HEK293 (cell line): ENCODE results near the gene MESD.
A peak's percentile ranks its signal among the peaks of the same experiment; 100 is the strongest.

Experiments
- PATZ1 ChIP-seq: fragments of 450-650 bp; formaldehyde crosslinking; IDR thresholded peaks from 2 replicates; pipeline ENCODE4 v1.5.1; 2016; ENCODE audit warnings: missing biosample characterization, missing genetic modification characterization
- PRDM2 ChIP-seq: fragments of 450-650 bp; formaldehyde crosslinking; IDR thresholded peaks from 2 replicates; pipeline ENCODE4 v1.5.1; 2016; ENCODE audit warnings: missing biosample characterization, missing genetic modification characterization, borderline replicate concordance
- PRDM4 ChIP-seq: fragments of 450-650 bp; formaldehyde crosslinking; IDR thresholded peaks from 2 replicates; pipeline ENCODE4 v1.5.1; 2017; ENCODE audit warnings: missing biosample characterization, missing genetic modification characterization
- RBAK ChIP-seq: fragments of 450-650 bp; formaldehyde crosslinking; IDR thresholded peaks from 2 replicates; pipeline ENCODE4 v1.5.1; 2016; ENCODE audit warnings: missing biosample characterization, missing genetic modification characterization
- REPIN1 ChIP-seq: fragments of 450-650 bp; formaldehyde crosslinking; IDR thresholded peaks from 2 replicates; pipeline ENCODE4 v1.5.1; 2017; ENCODE audit warnings: missing biosample characterization, missing genetic modification characterization, low read depth
- TCF7L2 ChIP-seq: IDR thresholded peaks from 2 replicates; pipeline ENCODE4 v1.6.1; 2011; ENCODE audit warnings: low read depth, mild to moderate bottlenecking, inconsistent platforms, low read length, moderate library complexity, borderline replicate concordance
- WT1 ChIP-seq: fragments of 450-650 bp; formaldehyde crosslinking; IDR thresholded peaks from 2 replicates; pipeline ENCODE4 v1.5.1; 2016; ENCODE audit warnings: missing biosample characterization, missing genetic modification characterization
- YY1 ChIP-seq: fragments of 450-650 bp; formaldehyde crosslinking; IDR thresholded peaks from 2 replicates; pipeline ENCODE4 v1.5.1; 2018; ENCODE audit warnings: missing biosample characterization, missing genetic modification characterization
- ZBTB1 ChIP-seq: fragments of 450-650 bp; formaldehyde crosslinking; IDR thresholded peaks from 2 replicates; pipeline ENCODE4 v1.5.1; 2016; ENCODE audit warnings: missing biosample characterization, missing genetic modification characterization
- ZBTB10 ChIP-seq: fragments of 450-650 bp; formaldehyde crosslinking; IDR thresholded peaks from 2 replicates; pipeline ENCODE4 v1.5.1; 2016; ENCODE audit warnings: missing biosample characterization, missing genetic modification characterization
- ZNF112 ChIP-seq: fragments of 450-650 bp; formaldehyde crosslinking; IDR thresholded peaks from 2 replicates; pipeline ENCODE4 v1.5.0; 2017; ENCODE audit warnings: missing biosample characterization, missing genetic modification characterization
- ZNF184 ChIP-seq: fragments of 450-650 bp; IDR thresholded peaks from 2 replicates; pipeline ENCODE4 v1.5.1; 2018; ENCODE audit warnings: missing biosample characterization, mild to moderate bottlenecking, missing genetic modification characterization
- ZNF202 ChIP-seq: fragments of 450-650 bp; formaldehyde crosslinking; IDR thresholded peaks from 2 replicates; pipeline ENCODE4 v1.5.1; 2016; ENCODE audit warnings: missing biosample characterization, missing genetic modification characterization, borderline replicate concordance
- ZNF366 ChIP-seq: fragments of 450-650 bp; formaldehyde crosslinking; conservative IDR thresholded peaks from 2 replicates; pipeline ENCODE4 v1.5.1; 2016; ENCODE audit warnings: missing biosample characterization, missing genetic modification characterization
- ZNF513 ChIP-seq: fragments of 450-650 bp; IDR thresholded peaks from 2 replicates; pipeline ENCODE4 v1.5.1; 2018; ENCODE audit warnings: missing biosample characterization, missing genetic modification characterization
- ZNF529 ChIP-seq: fragments of 450-650 bp; formaldehyde crosslinking; IDR thresholded peaks from 2 replicates; pipeline ENCODE4 v1.5.1; 2017; ENCODE audit warnings: missing genetic modification characterization, missing biosample characterization; ENCODE audit not compliant: insufficient replicate concordance
- ZNF585B ChIP-seq: fragments of 450-650 bp; formaldehyde crosslinking; IDR thresholded peaks from 2 replicates; pipeline ENCODE4 v1.5.1; 2016; ENCODE audit warnings: missing biosample characterization, missing genetic modification characterization
- ZNF623 ChIP-seq: fragments of 450-650 bp; formaldehyde crosslinking; IDR thresholded peaks from 2 replicates; pipeline ENCODE4 v1.5.1; 2016; ENCODE audit warnings: missing biosample characterization, missing genetic modification characterization
- ZNF707 ChIP-seq: fragments of 450-650 bp; formaldehyde crosslinking; IDR thresholded peaks from 2 replicates; pipeline ENCODE4 v1.5.1; 2016; ENCODE audit warnings: missing biosample characterization, missing genetic modification characterization
- ZNF830 ChIP-seq: fragments of 450-650 bp; IDR thresholded peaks from 2 replicates; pipeline ENCODE4 v1.5.0; 2018; ENCODE audit warnings: missing biosample characterization, missing genetic modification characterization, low read depth, mild to moderate bottlenecking, moderate library complexity
- ZSCAN30 ChIP-seq: fragments of 450-650 bp; IDR thresholded peaks from 2 replicates; pipeline ENCODE4 v1.5.1; 2018; ENCODE audit warnings: missing biosample characterization, mild to moderate bottlenecking, missing genetic modification characterization, moderate library complexity
- TF ChIP-seq, protein P1 (sequence below): fragments of 450-650 bp; formaldehyde crosslinking; IDR thresholded peaks from 2 replicates; pipeline ENCODE4 v1.5.1; 2017; ENCODE audit warnings: missing biosample characterization, mild to moderate bottlenecking, missing genetic modification characterization, moderate library complexity

The MESD gene

GRCh38 chr15:80989518-80990478 is at the start of gene MESD (continued):
- TF ChIP-seq WT1 (tag by site-specific recombination), result peak; percentile 42; the same call in 1 of the 2 replicates
- TF ChIP-seq ZNF112 (tag by site-specific recombination), result no peak
- no peak for TF ChIP-seq ZNF623 (tag by site-specific recombination)
- TF ChIP-seq PRDM4 (tag by site-specific recombination), result 0 out of 2 replicates have a peak, but pooled peaks have one; percentile 35
- TF ChIP-seq ZNF707 (tag by site-specific recombination), result no peak
- TF ChIP-seq ZNF202 (tag by site-specific recombination), result no peak
- TF ChIP-seq ZNF529 (tag by site-specific recombination), result no peak
- peak; percentile 46; the same call in 1 of the 2 replicates for TF ChIP-seq PATZ1 (tag by site-specific recombination)
- TF ChIP-seq, protein P1, sequence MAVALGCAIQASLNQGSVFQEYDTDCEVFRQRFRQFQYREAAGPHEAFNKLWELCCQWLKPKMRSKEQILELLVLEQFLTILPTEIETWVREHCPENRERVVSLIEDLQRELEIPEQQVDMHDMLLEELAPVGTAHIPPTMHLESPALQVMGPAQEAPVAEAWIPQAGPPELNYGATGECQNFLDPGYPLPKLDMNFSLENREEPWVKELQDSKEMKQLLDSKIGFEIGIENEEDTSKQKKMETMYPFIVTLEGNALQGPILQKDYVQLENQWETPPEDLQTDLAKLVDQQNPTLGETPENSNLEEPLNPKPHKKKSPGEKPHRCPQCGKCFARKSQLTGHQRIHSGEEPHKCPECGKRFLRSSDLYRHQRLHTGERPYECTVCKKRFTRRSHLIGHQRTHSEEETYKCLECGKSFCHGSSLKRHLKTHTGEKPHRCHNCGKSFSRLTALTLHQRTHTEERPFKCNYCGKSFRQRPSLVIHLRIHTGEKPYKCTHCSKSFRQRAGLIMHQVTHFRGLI (tag by site-specific recombination), result no peak
- peak; percentile 70 for TF ChIP-seq ZSCAN30 (tag by site-specific recombination)
- no peak for TF ChIP-seq ZNF513 (tag by site-specific recombination)
- no peak for TF ChIP-seq ZBTB10
- no peak for TF ChIP-seq ZNF366 (tag by site-specific recombination)
- peak; percentile 91 for TF ChIP-seq TCF7L2
- no peak for TF ChIP-seq ZBTB1 (tag by site-specific recombination)
- TF ChIP-seq YY1 (tag by site-specific recombination), result peak; percentile 98
- TF ChIP-seq ZNF585B (tag by site-specific recombination), result no peak
- no peak; the same call in 1 of the 2 replicates for TF ChIP-seq REPIN1 (tag by site-specific recombination)
- TF ChIP-seq ZNF830 (tag by site-specific recombination), result no peak
- no peak for TF ChIP-seq PRDM2 (tag by site-specific recombination)
- no peak for TF ChIP-seq ZNF184
- TF ChIP-seq RBAK (tag by site-specific recombination), result no peak
